HG02840 (cell line): ENCODE data around the gene PCDHA1.
"Not testable (repeated sequence)": the region's sequence is repeated elsewhere in the genome, so short reads cannot be mapped to it uniquely, and the experiment has no call there.

Source experiments
- ATAC-seq: cut with Tn5 transposase; IDR thresholded peaks from one replicate; pipeline ENCODE4 v1.9.1; 2021; ENCODE audit warnings: mild to moderate bottlenecking, moderate library complexity, moderate number of reproducible peaks; ENCODE audit not compliant: unreplicated experiment, low FRiP score

The PCDHA1 gene

GRCh38 chr5:140848139-140849102 lies 62.5 kb downstream of the PCDHA1 start, which contains the start of gene PCDHA9:
TSS of gene PCDHA9 (plus strand) at chr5:140848382. CDS start at chr5:140848496, 114 bp downstream.
- not testable (repeated sequence) for ATAC-seq

GRCh38 chr5:140849831-140850634 lies 64.1 kb downstream of the PCDHA1 start:
- ATAC-seq, result not testable (repeated sequence)

GRCh38 chr5:140855772-140856674 lies 70.1 kb downstream of the PCDHA1 start, which contains the start of gene PCDHA10:
TSS of gene PCDHA10 (plus strand) at chr5:140855897. CDS start at chr5:140856049, 152 bp downstream.
- ATAC-seq, result no peak

GRCh38 chr5:140857177-140857986 lies 71.4 kb downstream of the PCDHA1 start:
- no peak for ATAC-seq

GRCh38 chr5:140857987-140858240 lies 72.0 kb downstream of the PCDHA1 start:
- ATAC-seq, result no peak

GRCh38 chr5:140862441-140863295 lies 76.7 kb downstream of the PCDHA1 start:
- no peak for ATAC-seq

- no peak for ATAC-seq
Measured at GRCh38 chr5:140868721-140869554, 83.0 kb downstream of the PCDHA1 start, which contains the start of gene PCDHA11. TSS of gene PCDHA11 (plus strand) at chr5:140868957. CDS start at chr5:140869104, 147 bp downstream.

GRCh38 chr5:140869555-140869886 lies 83.6 kb downstream of the PCDHA1 start:
- ATAC-seq, result no peak

- no peak for ATAC-seq
Measured at GRCh38 chr5:140870221-140871201, 84.6 kb downstream of the PCDHA1 start.

- no peak for ATAC-seq
Measured at GRCh38 chr5:140875085-140876065, 89.4 kb downstream of the PCDHA1 start, which contains the start of gene PCDHA12. TSS of gene PCDHA12 (plus strand) at chr5:140875308. CDS start at chr5:140875473, 165 bp downstream.

GRCh38 chr5:140876541-140877261 lies 90.8 kb downstream of the PCDHA1 start:
- not testable (repeated sequence) for ATAC-seq

GRCh38 chr5:140877262-140877581 lies 91.3 kb downstream of the PCDHA1 start:
- no peak for ATAC-seq

GRCh38 chr5:140881889-140882590 lies 96.1 kb downstream of the PCDHA1 start, which contains the start of gene PCDHA13:
TSS of gene PCDHA13 (plus strand) at chr5:140882124. CDS start at chr5:140882269, 145 bp downstream.
- ATAC-seq, result no peak

- ATAC-seq, result no peak
Measured at GRCh38 chr5:140882591-140882899, 96.6 kb downstream of the PCDHA1 start.
